HG03064 (cell line): ENCODE results near the gene HEXIM1.

Experiments used
- ATAC-seq: cut with Tn5 transposase; IDR thresholded peaks from one replicate; pipeline ENCODE4 v1.9.1; 2021; ENCODE audit warnings: low read depth; ENCODE audit not compliant: unreplicated experiment

HEXIM1 gene

GRCh38 chr17:45128331-45128730 is 19.9 kb upstream of the HEXIM1 start:
- no peak for ATAC-seq

GRCh38 chr17:45128989-45129388 is 19.3 kb upstream of the HEXIM1 start:
- ATAC-seq = no peak

- no peak for ATAC-seq
Observed at GRCh38 chr17:45129426-45129939, 18.8 kb upstream of the HEXIM1 start.

- ATAC-seq = no peak
Observed at GRCh38 chr17:45129940-45130680, 18.2 kb upstream of the HEXIM1 start.

GRCh38 chr17:45130681-45131615 is 17.3 kb upstream of the HEXIM1 start:
- no peak for ATAC-seq

- ATAC-seq = no peak
Observed at GRCh38 chr17:45131616-45132319, 16.5 kb upstream of the HEXIM1 start.

- no peak for ATAC-seq
Observed at GRCh38 chr17:45132320-45132571, 16.0 kb upstream of the HEXIM1 start, which contains the start of gene PLCD3. PLCD3 (minus strand) TSS chr17:45132515; CDS start chr17:45132410, 105 bp downstream.

GRCh38 chr17:45132572-45133463 is 15.5 kb upstream of the HEXIM1 start:
- no peak for ATAC-seq

- ATAC-seq = peak; percentile 66
Observed at GRCh38 chr17:45135192-45135977, 12.9 kb upstream of the HEXIM1 start, which contains the start of gene ACBD4. ACBD4 (plus strand) TSS chr17:45135687; CDS start chr17:45136145, 458 bp downstream.

- no peak for ATAC-seq
Observed at GRCh38 chr17:45135978-45136791, 12.1 kb upstream of the HEXIM1 start.

GRCh38 chr17:45136846-45137560 is 11.3 kb upstream of the HEXIM1 start:
- ATAC-seq = no peak

GRCh38 chr17:45137561-45138305 is 10.5 kb upstream of the HEXIM1 start:
- no peak for ATAC-seq

- ATAC-seq = no peak
Observed at GRCh38 chr17:45138911-45139532, 9.3 kb upstream of the HEXIM1 start.

- no peak for ATAC-seq
Observed at GRCh38 chr17:45139533-45139920, 8.7 kb upstream of the HEXIM1 start.

- no peak for ATAC-seq
Observed at GRCh38 chr17:45143094-45143670, 5.1 kb upstream of the HEXIM1 start.

- ATAC-seq = no peak
Observed at GRCh38 chr17:45143767-45144198, 4.5 kb upstream of the HEXIM1 start.
